MM.1S (cell line): ENCODE measurements around the gene HLA-DQA1.

ENCODE experiments used
- EZH2 ChIP-seq: fragments of 300-600 bp; sonication (generic); optimal IDR thresholded peaks from 2 replicates; pipeline ENCODE3; 2017; ENCODE audit warnings: low read depth, mild to moderate bottlenecking, antibody characterized with exemption, low read length, mixed read lengths
- EZH2phosphoT487 ChIP-seq: fragments of 300-600 bp; sonication (generic); IDR thresholded peaks from 2 replicates; pipeline ENCODE4 v1.6.1; 2018; ENCODE audit warnings: antibody characterized with exemption, low read length
- TF ChIP-seq, protein P1 (sequence below): fragments of 300-600 bp; sonication (generic); IDR thresholded peaks from 2 replicates; pipeline ENCODE4 v1.5.1; 2016; ENCODE audit warnings: antibody characterized with exemption, low read length, mixed read lengths

DNA sequence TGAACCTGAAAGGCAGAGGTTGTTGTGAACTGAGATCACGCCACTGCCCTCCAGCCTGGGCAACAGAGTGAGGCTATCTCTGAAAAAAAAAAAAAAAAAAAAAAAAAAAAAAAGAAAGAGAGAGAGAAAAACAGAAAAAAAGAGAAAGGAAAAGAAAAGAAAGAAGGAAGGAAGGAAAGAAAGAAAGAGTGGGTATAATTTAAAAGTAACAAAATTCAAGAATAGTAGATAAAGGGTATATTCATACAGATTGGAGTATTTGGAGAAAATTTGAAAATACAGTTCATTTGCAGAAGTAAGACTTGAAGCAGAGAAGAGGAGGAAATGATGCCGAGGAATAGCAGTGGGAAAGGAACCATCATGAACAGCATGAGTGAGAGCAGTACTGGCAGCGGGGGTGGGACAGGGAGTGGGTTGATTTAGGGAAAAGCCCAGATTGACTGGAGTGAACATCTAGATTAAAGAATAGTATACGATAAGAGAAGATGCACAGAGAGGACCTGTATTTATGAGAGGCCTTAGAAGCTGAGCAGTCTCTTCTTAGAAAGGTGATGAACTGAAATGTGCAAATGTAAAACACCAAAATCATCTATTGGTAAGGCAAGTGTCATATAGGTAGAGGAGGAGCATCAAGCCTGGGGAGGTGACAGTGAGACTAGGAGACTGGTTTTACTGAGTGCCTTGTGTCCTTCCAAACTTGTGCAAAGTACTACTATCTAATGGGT is 29.8 kb upstream of the HLA-DQA1 start:
- TF ChIP-seq, protein P1, sequence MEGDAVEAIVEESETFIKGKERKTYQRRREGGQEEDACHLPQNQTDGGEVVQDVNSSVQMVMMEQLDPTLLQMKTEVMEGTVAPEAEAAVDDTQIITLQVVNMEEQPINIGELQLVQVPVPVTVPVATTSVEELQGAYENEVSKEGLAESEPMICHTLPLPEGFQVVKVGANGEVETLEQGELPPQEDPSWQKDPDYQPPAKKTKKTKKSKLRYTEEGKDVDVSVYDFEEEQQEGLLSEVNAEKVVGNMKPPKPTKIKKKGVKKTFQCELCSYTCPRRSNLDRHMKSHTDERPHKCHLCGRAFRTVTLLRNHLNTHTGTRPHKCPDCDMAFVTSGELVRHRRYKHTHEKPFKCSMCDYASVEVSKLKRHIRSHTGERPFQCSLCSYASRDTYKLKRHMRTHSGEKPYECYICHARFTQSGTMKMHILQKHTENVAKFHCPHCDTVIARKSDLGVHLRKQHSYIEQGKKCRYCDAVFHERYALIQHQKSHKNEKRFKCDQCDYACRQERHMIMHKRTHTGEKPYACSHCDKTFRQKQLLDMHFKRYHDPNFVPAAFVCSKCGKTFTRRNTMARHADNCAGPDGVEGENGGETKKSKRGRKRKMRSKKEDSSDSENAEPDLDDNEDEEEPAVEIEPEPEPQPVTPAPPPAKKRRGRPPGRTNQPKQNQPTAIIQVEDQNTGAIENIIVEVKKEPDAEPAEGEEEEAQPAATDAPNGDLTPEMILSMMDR: no peak
- TF ChIP-seq EZH2 (no peak), EZH2phosphoT487 (no peak)
